ENCODE measurements around the gene SLC2A14. TPM values are rescaled to one million over a fixed set of nuclear protein-coding genes. Genes with fewer than 3 reads are reported as not detected.
"Not testable (repeated sequence)": the region's sequence is repeated elsewhere in the genome, so short reads cannot be mapped to it uniquely, and the experiment has no call there.

SLC2A14 gene
- polyA plus RNA-seq, 1 donor (not counting 4 experiments of a cell fraction or from before 2014, with no cell fraction given), result 0.51 TPM

- DNase-seq (ENCODE audit: low read depth, low spot score); FAIRE-seq; H3K4me1 ChIP-seq (ENCODE audit: control insufficient read depth, extremely low read depth, insufficient read depth, low read length); H3K36me3 ChIP-seq (ENCODE audit: control insufficient read depth in 2 of 2, extremely low read depth in 1 of 2, insufficient read depth in 2 of 2, low read length in 2 of 2); H3K4me3 ChIP-seq (ENCODE audit: control insufficient read depth in 2 of 3, extremely low read depth in 1 of 3, insufficient read depth in 2 of 3, low read depth in 1 of 3, low read length in 3 of 3); H3K79me2 ChIP-seq (ENCODE audit: control insufficient read depth, insufficient read depth, low read length); H2AFZ ChIP-seq (ENCODE audit: control insufficient read depth, low read length); dilution Hi-C loops (cut with MboI; ENCODE audit: extremely low pct_ligation_motif_present, low sequenced_read_pairs); H4K20me1 ChIP-seq (ENCODE audit: control insufficient read depth, extremely low read depth, insufficient read depth, low read length); H3K9ac ChIP-seq (ENCODE audit: control insufficient read depth, extremely low read depth, insufficient read depth, low read length); H3K9me1 ChIP-seq (ENCODE audit: control insufficient read depth, extremely low read depth, insufficient read depth, low read length); H3K27me3 ChIP-seq (ENCODE audit: control insufficient read depth, extremely low read depth, insufficient read depth, low read length); H3K27ac ChIP-seq (ENCODE audit: control insufficient read depth, insufficient read depth, low read length); H3K9me3 ChIP-seq (ENCODE audit: control insufficient read depth, low read depth, low read length): not testable (repeated sequence)
- peak within 1 kb of the TSS; percentile 22 for H3K4me2 ChIP-seq (ENCODE audit: control insufficient read depth, extremely low read depth, insufficient read depth, low read depth, low read length)
These were observed 83.7 kb downstream of the SLC2A14 start, which contains the start of gene NANOG for GRCh38 chr12:7788884-7789528. Gene NANOG, plus strand, starts transcription at chr12:7789402. Its CDS starts 213 bp downstream, at chr12:7789615.

GRCh38 chr12:7788294-7788660 lies 84.4 kb downstream of the SLC2A14 start:
- dilution Hi-C loops (cut with MboI; ENCODE audit: extremely low pct_ligation_motif_present, low sequenced_read_pairs), result no loop called here
- TF ChIP-seq EZH2 (IDR thresholded peaks at IDR 0.05; ENCODE audit: low read length), result no peak
- TF ChIP-seq CTCF (optimal IDR thresholded peaks at IDR 0.05 in 1 of 3, IDR thresholded peaks at IDR 0.05 in 1 of 3, conservative IDR thresholded peaks at IDR 0.05 in 1 of 3; ENCODE audit: extremely low read depth in 1 of 3, insufficient read depth in 2 of 3, low read length in 3 of 3), result no peak

More at GRCh38 chr12:7788294-7788660, 84.4 kb downstream of the SLC2A14 start:
- Histone ChIP-seq H3K4me2 (ENCODE audit: control insufficient read depth, extremely low read depth, insufficient read depth, low read depth, low read length) (peak overlapping the region; percentile 22), H3K27ac (ENCODE audit: control insufficient read depth, insufficient read depth, low read length) (no peak overlapping the region), H2AFZ (ENCODE audit: control insufficient read depth, low read length) (no peak overlapping the region), H3K9me1 (ENCODE audit: control insufficient read depth, extremely low read depth, insufficient read depth, low read length) (no peaks in the 10 kb centered on the region), H3K79me2 (ENCODE audit: control insufficient read depth, insufficient read depth, low read length) (no peaks in the 10 kb centered on the region), H3K4me3 (ENCODE audit: control insufficient read depth in 2 of 3, extremely low read depth in 1 of 3, insufficient read depth in 2 of 3, low read depth in 1 of 3, low read length in 3 of 3) (no peak overlapping the region), H3K36me3 (ENCODE audit: control insufficient read depth in 2 of 2, extremely low read depth in 1 of 2, insufficient read depth in 2 of 2, low read length in 2 of 2) (no peaks in the 10 kb centered on the region), H3K9ac (ENCODE audit: control insufficient read depth, extremely low read depth, insufficient read depth, low read length) (no peak overlapping the region), H3K27me3 (ENCODE audit: control insufficient read depth, extremely low read depth, insufficient read depth, low read length) (no peaks in the 10 kb centered on the region), H3K4me1 (ENCODE audit: control insufficient read depth, extremely low read depth, insufficient read depth, low read length) (no peaks in the 10 kb centered on the region), H3K9me3 (ENCODE audit: control insufficient read depth, low read depth, low read length) (no peaks in the 10 kb centered on the region), H4K20me1 (ENCODE audit: control insufficient read depth, extremely low read depth, insufficient read depth, low read length) (no peaks in the 10 kb centered on the region)
- DNase-seq (ENCODE audit: low read depth, low spot score) (no peak), FAIRE-seq (no peak)
